ENCODE results near the gene ETFDH.
"Not testable (repeated sequence)": the region's sequence is repeated elsewhere in the genome, so short reads cannot be mapped to it uniquely, and the experiment has no call there.

ETFDH gene

GRCh38 chr4:158729716-158730559, 57.8 kb downstream of the ETFDH start:
- TF ChIP-seq, protein P1, sequence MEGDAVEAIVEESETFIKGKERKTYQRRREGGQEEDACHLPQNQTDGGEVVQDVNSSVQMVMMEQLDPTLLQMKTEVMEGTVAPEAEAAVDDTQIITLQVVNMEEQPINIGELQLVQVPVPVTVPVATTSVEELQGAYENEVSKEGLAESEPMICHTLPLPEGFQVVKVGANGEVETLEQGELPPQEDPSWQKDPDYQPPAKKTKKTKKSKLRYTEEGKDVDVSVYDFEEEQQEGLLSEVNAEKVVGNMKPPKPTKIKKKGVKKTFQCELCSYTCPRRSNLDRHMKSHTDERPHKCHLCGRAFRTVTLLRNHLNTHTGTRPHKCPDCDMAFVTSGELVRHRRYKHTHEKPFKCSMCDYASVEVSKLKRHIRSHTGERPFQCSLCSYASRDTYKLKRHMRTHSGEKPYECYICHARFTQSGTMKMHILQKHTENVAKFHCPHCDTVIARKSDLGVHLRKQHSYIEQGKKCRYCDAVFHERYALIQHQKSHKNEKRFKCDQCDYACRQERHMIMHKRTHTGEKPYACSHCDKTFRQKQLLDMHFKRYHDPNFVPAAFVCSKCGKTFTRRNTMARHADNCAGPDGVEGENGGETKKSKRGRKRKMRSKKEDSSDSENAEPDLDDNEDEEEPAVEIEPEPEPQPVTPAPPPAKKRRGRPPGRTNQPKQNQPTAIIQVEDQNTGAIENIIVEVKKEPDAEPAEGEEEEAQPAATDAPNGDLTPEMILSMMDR (IDR thresholded peaks at IDR 0.05; ENCODE audit: low read depth, low read length) = peak; percentile 94

GRCh38 chr4:158738866-158739265, 66.8 kb downstream of the ETFDH start:
- DNase-seq (ENCODE audit: extremely low read depth, low read depth) = no peak
- TF ChIP-seq, protein P1 (IDR thresholded peaks at IDR 0.05; ENCODE audit: low read depth, low read length) = no peak

More at GRCh38 chr4:158729716-158730559, 57.8 kb downstream of the ETFDH start:
- DNase-seq (ENCODE audit: extremely low read depth, low read depth) = peak; percentile 27

DNA sequence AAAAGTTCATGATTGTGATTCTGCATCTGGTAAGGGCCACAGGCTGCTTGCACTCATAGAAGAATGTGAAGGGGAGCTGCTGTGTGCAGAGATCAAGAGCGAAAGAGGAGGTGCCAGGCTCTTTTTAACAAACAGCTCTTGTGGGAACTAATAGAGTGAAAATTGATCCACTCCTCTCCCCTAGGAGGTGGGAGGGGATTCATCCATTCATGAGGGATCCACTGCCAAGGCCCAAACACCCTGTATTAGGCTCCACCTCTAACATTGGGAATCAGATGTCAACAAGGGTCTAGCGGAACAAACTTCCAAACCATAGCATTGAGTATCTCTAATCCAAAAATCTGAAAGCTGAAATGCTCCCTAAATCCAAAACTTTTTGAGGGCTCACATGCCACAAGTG, 67.5 kb downstream of the ETFDH start:
- TF ChIP-seq, protein P1 (IDR thresholded peaks at IDR 0.05; ENCODE audit: low read depth, low read length) = no peak
- DNase-seq (ENCODE audit: extremely low read depth, low read depth) = no peak

DNA sequence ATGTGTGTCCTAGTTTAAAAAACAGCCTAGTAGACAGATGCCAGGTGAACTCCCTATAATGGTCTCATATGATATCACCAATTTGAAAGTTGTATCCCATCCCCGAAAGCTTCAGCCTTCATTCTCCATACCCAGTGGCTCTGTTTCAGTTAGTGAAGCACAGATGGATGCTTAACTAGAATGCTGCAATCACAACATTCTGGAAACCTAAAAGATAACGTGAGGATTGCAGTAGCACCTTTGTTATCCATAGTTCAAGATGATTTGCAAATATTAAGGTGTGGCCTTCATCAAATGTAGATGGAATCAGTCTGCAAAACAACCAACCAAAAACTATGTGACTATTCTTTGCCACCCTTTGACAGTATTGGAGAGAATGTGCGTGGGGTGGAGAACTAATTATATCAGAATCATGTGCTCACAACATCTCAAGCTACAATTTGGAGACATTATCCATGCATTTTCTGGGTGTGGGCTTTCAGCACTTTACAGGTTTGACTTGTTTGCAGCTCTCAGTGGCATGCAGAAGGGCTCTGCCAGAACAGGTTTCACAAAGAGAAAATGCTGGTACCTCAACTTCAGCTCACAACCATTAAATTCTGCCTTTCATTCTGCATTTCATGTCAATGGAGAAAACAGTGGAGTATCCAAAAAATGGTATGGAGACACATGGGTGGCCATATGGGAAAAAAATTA, 69.4 kb downstream of the ETFDH start:
- DNase-seq (ENCODE audit: extremely low read depth, low read depth) = no peak
- TF ChIP-seq, protein P1 (IDR thresholded peaks at IDR 0.05; ENCODE audit: low read depth, low read length) = no peak

- not testable (repeated sequence) for DNase-seq (ENCODE audit: extremely low read depth, low read depth)
Measured at GRCh38 chr4:158746537-158746936, 74.4 kb downstream of the ETFDH start.

DNA sequence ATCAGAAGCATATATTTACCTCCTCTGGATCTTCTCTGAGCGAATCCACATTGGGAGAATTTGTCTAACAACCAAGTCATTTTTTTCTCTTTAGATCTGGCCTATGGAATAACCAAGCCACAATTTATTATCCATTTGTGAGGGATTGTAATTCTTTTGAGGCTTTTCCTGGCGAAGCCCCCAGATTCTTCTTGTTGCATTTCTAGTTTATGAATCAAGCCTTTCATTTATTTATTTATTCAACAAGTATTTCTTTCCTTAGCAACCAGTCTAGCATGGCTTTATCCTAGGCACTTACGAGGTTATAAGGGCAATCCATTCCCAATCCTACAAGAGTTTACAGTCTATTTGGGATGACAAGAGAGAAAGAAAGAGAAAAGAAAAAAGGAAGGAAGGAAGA, 78.3 kb downstream of the ETFDH start:
- peak; percentile 53 for DNase-seq (ENCODE audit: extremely low read depth, low read depth)
- TF ChIP-seq, protein P1 (IDR thresholded peaks at IDR 0.05; ENCODE audit: low read depth, low read length) = no peak

- TF ChIP-seq, protein P1 (IDR thresholded peaks at IDR 0.05; ENCODE audit: low read depth, low read length) = no peak
- DNase-seq (ENCODE audit: extremely low read depth, low read depth) = no peak
Measured at GRCh38 chr4:158754385-158755180, 82.5 kb downstream of the ETFDH start.

DNA sequence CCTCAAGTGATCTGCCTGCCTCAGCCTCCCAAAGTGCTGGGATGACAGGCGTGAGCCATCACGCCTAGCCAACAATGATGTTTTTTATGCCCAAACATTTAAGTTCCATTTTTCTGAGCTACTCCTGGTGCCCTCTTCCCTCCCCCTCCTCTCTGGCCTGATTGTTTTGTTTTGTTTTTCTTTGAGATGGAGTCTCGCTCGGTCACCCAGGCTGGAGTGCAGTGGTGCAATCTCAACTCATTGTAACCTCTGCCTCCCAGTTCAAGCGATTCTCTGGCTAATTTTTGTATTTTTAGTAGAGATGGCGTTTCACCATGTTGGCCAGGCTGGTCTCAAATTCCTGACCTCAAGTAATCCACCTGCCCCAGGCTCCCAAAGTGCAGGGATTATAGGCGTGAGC, 83.7 kb downstream of the ETFDH start:
- not testable (repeated sequence) for DNase-seq (ENCODE audit: extremely low read depth, low read depth)
